ENCODE data around the gene NINJ1.

NINJ1 gene, protein sequence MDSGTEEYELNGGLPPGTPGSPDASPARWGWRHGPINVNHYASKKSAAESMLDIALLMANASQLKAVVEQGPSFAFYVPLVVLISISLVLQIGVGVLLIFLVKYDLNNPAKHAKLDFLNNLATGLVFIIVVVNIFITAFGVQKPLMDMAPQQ

DNA sequence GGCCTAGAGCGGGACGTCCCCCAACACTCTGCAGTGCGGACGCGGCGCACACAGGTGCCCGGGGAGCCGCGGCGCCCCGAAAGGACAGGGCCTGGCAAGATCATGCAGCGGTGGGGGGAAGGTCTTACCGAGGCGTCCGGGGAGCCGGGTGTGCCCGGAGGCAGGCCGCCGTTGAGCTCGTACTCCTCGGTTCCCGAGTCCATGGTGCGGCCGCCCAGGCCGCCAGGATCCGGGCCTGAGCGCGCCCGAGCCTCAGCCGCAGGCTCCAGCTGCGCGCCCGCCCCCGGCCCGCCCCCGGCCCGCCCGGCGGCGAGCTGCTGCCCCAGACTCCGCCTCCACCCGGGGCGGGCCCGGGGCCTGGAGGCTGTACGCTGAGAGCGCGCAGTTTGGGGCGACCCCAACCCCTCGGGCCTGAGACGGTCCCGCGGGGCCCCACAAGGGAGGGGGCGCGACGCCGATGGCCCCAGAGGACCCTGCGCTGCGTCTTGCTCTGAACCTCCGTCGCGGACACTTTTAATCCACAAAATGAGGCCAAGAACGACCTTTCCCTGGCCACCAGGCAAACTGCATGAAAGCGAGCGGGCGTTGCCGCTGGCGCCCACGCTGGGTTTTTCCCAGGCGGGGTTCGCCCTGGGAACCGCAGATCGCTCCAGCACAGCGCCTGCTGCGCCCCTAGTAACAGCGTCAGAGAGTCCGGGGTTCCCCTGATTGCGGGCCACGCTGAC is at the start of gene NINJ1:
Gene NINJ1, minus strand, starts transcription at position 237 of the 725 bp plus-strand sequence. Its CDS starts 34 bp downstream, at position 203.
- in situ Hi-C loops (cut with MboI; ENCODE audit: low pct_unique_long_range_greater_than_20kb, low sequenced_read_pairs, unreplicated experiment): no loop called here
- TF ChIP-seq, protein P1, sequence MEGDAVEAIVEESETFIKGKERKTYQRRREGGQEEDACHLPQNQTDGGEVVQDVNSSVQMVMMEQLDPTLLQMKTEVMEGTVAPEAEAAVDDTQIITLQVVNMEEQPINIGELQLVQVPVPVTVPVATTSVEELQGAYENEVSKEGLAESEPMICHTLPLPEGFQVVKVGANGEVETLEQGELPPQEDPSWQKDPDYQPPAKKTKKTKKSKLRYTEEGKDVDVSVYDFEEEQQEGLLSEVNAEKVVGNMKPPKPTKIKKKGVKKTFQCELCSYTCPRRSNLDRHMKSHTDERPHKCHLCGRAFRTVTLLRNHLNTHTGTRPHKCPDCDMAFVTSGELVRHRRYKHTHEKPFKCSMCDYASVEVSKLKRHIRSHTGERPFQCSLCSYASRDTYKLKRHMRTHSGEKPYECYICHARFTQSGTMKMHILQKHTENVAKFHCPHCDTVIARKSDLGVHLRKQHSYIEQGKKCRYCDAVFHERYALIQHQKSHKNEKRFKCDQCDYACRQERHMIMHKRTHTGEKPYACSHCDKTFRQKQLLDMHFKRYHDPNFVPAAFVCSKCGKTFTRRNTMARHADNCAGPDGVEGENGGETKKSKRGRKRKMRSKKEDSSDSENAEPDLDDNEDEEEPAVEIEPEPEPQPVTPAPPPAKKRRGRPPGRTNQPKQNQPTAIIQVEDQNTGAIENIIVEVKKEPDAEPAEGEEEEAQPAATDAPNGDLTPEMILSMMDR (IDR thresholded peaks at IDR 0.05; ENCODE audit: extremely low read depth, insufficient read depth, missing control alignments): no peak
- peak; percentile 97 for DNase-seq (ENCODE audit: low spot score)

DNA sequence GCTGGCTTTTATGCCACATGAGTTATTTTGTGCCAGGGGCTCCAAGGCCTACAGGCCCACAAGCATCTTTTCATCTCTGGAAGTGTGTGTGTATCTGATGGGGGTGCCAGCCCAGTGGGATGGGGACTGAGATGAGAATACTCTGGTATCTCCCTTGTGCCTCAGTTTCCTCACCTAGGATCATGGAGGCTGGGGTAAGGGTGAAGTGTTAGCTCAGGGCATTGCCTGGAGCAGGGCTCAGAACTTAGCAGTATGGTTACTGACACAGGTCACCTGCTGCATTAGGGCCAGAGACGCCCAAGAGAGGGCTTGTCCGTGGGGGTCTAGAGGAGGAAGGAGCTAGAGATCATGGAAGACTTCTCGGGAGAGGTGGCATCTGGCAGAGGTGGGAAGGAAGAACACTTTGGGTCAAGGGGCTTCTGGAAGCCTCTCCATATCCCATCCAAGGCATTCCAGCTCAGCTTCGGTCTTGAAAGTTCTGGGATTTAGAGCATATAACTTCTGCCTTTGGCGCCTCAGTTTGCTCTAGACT is 49.1 kb upstream of the NINJ1 start:
- in situ Hi-C loops (cut with MboI; ENCODE audit: low pct_unique_long_range_greater_than_20kb, low sequenced_read_pairs, unreplicated experiment): no loop called here
- no peak for DNase-seq (ENCODE audit: low spot score)
- TF ChIP-seq, protein P1 (IDR thresholded peaks at IDR 0.05; ENCODE audit: extremely low read depth, insufficient read depth, missing control alignments): no peak

DNA sequence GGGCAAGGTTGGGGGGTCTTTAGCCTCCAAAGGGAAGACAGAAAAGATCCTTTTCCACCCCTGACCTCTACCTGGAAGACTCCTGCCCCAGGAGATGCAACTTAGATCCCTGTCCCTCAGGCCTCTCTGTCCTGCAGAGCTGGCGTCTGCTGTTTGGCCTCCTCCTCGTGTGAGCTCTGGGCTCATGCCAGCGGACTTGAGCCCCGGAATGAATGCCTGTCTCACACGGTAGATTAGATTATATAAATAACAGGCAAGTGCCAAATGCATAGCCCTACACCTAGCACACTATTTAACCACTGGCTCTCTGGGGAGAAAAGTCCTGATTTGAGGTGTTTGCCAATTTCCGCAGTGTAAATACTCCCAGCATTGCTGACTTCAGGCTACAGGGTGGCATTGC is 48.5 kb upstream of the NINJ1 start:
- TF ChIP-seq, protein P1 (IDR thresholded peaks at IDR 0.05; ENCODE audit: extremely low read depth, insufficient read depth, missing control alignments): no peak
- in situ Hi-C loops (cut with MboI; ENCODE audit: low pct_unique_long_range_greater_than_20kb, low sequenced_read_pairs, unreplicated experiment): no loop called here
- no peak for DNase-seq (ENCODE audit: low spot score)

DNA sequence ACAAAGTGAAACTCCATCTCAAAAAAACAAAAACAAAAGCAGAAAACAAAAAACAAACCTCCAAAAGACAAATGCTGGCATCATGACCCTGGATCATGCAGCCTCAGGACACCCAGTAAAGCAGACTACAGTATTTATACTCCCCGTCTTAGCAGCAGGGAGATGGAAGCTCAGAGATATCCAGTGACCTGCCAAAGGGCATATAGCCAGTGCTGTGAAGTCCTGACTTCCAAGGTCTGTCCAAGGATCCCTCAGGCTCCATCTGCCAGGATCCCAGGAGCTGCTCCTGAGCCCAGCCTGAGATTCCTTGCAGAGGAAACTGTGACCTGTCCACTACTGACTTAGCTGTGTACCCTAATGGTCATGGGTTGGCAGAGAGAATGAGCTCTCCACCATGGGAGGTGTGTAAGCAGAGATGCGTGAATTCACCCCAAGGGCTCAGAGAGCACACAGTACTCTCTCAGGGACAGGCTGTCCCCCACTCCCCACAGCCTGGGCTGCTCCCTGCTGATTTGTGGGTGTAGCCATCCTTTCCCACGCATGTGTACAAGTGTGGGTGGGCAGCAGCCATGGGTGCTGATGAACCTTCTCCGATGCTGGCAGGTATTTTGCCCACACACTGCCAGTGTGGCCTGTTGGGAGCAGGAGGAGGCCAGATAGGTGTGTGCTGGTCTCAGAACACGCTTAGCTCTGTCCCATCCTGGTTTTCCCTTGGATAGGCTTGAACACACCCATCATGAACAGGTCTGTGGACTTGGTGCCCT is 47.8 kb upstream of the NINJ1 start:
- in situ Hi-C loops (cut with MboI; ENCODE audit: low pct_unique_long_range_greater_than_20kb, low sequenced_read_pairs, unreplicated experiment): no loop called here
- DNase-seq (ENCODE audit: low spot score): no peak
- TF ChIP-seq, protein P1 (IDR thresholded peaks at IDR 0.05; ENCODE audit: extremely low read depth, insufficient read depth, missing control alignments): no peak

DNA sequence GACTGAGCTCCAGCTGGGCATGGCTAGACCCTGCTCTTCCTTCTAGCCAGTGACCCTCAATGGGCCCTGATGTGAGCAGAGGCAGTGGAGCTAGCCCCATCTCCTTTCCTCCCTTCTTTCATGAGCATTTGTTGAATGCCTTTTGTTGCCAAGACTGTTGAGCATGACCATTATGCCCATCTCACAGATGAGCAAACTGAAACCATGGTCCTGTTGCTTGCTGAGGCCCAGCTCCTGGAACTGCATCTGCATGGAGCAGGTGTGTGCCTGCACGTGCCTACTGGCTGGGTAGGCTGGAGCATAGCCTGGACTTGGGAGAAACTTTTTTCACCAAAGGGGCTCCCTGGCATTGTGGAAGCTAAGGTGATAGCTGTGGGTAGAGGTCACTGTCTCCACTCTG is 46.9 kb upstream of the NINJ1 start:
- TF ChIP-seq, protein P1 (IDR thresholded peaks at IDR 0.05; ENCODE audit: extremely low read depth, insufficient read depth, missing control alignments): no peak
- DNase-seq (ENCODE audit: low spot score): no peak
- in situ Hi-C loops (cut with MboI; ENCODE audit: low pct_unique_long_range_greater_than_20kb, low sequenced_read_pairs, unreplicated experiment): no loop called here
